HCT116 (cell line): Measurements from ENCODE around the gene KCNC3. TPM values are rescaled to one million over a fixed set of nuclear protein-coding genes. Genes with fewer than 3 reads are reported as not detected.
A peak's percentile ranks its signal among the peaks of the same experiment; 100 is the strongest.
"Not testable (repeated sequence)": the region's sequence is repeated elsewhere in the genome, so short reads cannot be mapped to it uniquely, and the experiment has no call there.

Experiments
- ATAC-seq: fragments of 200-7000 bp; cut with Tn5 transposase; 2 replicates; pipeline ENCODE4 v1.9.1; 2020; ENCODE audit warnings: mild to moderate bottlenecking, moderate library complexity
- BruUV-seq: library from RNA; stranded (reverse); fragments of 400-500 nt; replicated peaks from 2 replicates; lab custom pipeline; 2021; lab: Mats Ljungman, UMichigan
- CTCF ChIA-PET: fragments of 300-600 bp; sonication (Branson Sonifier 250); formaldehyde crosslinking; loops from one replicate; lab custom pipeline; 2021; ENCODE audit warnings: antibody characterized with exemption; lab: Charles Lee
- POLR2A ChIA-PET: fragments of 300-600, 350-600 bp; sonication (Branson Sonifier 250); formaldehyde crosslinking; loops from one replicate; lab custom pipeline; 2021; ENCODE audit warnings: antibody characterized with exemption; lab: Charles Lee
- RAD21 ChIA-PET, 2 experiments: fragments of 300-600 bp; sonication (Branson Sonifier 250); formaldehyde crosslinking; loops; one replicate each; lab custom pipeline; 2023; ENCODE audit warnings: low total read pairs in 2 of 2; ENCODE audit not compliant: uncharacterized antibody in 2 of 2, unreplicated experiment in 2 of 2, low non-redundant PET in 1 of 2; lab: Charles Lee
- DNase-seq: peaks from one replicate; pipeline ENCODE4 v3.0.0-alpha.2; 2010; ENCODE audit warnings: low read depth, low spot score
- H2AFZ ChIP-seq: fragments of 200-600 bp; shearing (Covaris generic), sonication (generic); 2 replicates; pipeline ENCODE4 v1.6.1; 2017; ENCODE audit warnings: low read depth, mixed run types, mixed read lengths, antibody characterized with exemption, low read length; ENCODE audit not compliant: poor library complexity, severe bottlenecking
- H3K27ac ChIP-seq: 2 replicates; pipeline ENCODE4 v1.5.1; 2012; ENCODE audit warnings: low read depth, low read length
- H3K27me3 ChIP-seq: fragments of 200-600 bp; sonication (generic); 2 replicates; pipeline ENCODE4 v1.6.1; 2016; ENCODE audit warnings: mixed run types, low read length, mixed read lengths; ENCODE audit not compliant: insufficient read depth
- H3K36me3 ChIP-seq, 2 experiments: fragments of 200-500 bp in 1 of 2; fragments of 200-600 bp in 1 of 2; sonication (Bioruptor generic) in 1 of 2; sonication (generic) in 1 of 2; 2 replicates each; pipeline versions ENCODE4 v1.5.1 to v1.6.1; 2014 to 2016; ENCODE audit warnings: low read length in 2 of 2, inconsistent platforms in 1 of 2, mixed read lengths in 1 of 2, mixed run types in 1 of 2; ENCODE audit not compliant: insufficient read depth in 2 of 2, control insufficient read depth in 1 of 2
- H3K4me1 ChIP-seq, 2 experiments: fragments of 200-600 bp in 1 of 2; sonication (generic) in 1 of 2; 2 replicates each; pipeline versions ENCODE4 v1.5.1 to v1.6.1; 2012 to 2017; ENCODE audit warnings: low read length in 2 of 2, inconsistent platforms in 1 of 2, mild to moderate bottlenecking in 1 of 2, mixed read lengths in 1 of 2, mixed run types in 1 of 2, moderate library complexity in 1 of 2; ENCODE audit not compliant: insufficient read depth in 2 of 2, control insufficient read depth in 1 of 2
- H3K4me2 ChIP-seq: fragments of 200-600 bp; sonication (generic); 2 replicates; pipeline ENCODE4 v1.6.1; 2017; ENCODE audit warnings: mixed run types, low read length, mixed read lengths
- H3K4me3 ChIP-seq, 2 experiments: fragments of 200-600 bp in 1 of 2; sonication (generic) in 1 of 2; replicated peaks in 1 of 2; 2 replicates each; pipeline ENCODE4 v1.5.1; 2011 to 2016; ENCODE audit warnings: low read length in 2 of 2, control low read depth in 1 of 2, low read depth in 1 of 2, mild to moderate bottlenecking in 1 of 2, mixed read lengths in 1 of 2, mixed run types in 1 of 2
- H3K79me2 ChIP-seq: fragments of 200-600 bp; sonication (generic); 2 replicates; pipeline ENCODE4 v1.6.1; 2017; ENCODE audit warnings: mild to moderate bottlenecking, mixed run types, low read length, moderate library complexity, mixed read lengths; ENCODE audit not compliant: insufficient read depth
- H3K9ac ChIP-seq: fragments of 200-600 bp; sonication (generic); 2 replicates; pipeline ENCODE4 v1.6.1; 2016; ENCODE audit warnings: low read length, mixed read lengths
- H3K9me2 ChIP-seq: fragments of 200-600 bp; sonication (generic), shearing (Covaris generic); 2 replicates; pipeline ENCODE4 v1.6.1; 2017; ENCODE audit warnings: mixed run types, mild to moderate bottlenecking, moderate library complexity; ENCODE audit not compliant: insufficient read depth
- H3K9me3 ChIP-seq, 2 experiments: fragments of 200-500 bp in 1 of 2; fragments of 200-600 bp in 1 of 2; sonication (Bioruptor generic) in 1 of 2; sonication (generic) in 1 of 2; 2 replicates each; pipeline ENCODE4 v1.6.1; 2014 to 2017; ENCODE audit warnings: low read length in 2 of 2, mixed read lengths in 2 of 2, inconsistent platforms in 1 of 2, low read depth in 1 of 2, mild to moderate bottlenecking in 1 of 2, mixed run types in 1 of 2, moderate library complexity in 1 of 2; ENCODE audit not compliant: control insufficient read depth in 1 of 2, insufficient read depth in 1 of 2
- H4K20me1 ChIP-seq: fragments of 200-600 bp; sonication (generic), shearing (Covaris generic); 2 replicates; pipeline ENCODE4 v1.6.1; 2017; ENCODE audit warnings: mixed run types, mild to moderate bottlenecking, moderate library complexity; ENCODE audit not compliant: insufficient read depth
- ATF3 ChIP-seq: IDR thresholded peaks from 2 replicates; pipeline ENCODE4 v1.6.1; 2012
- CTCF ChIP-seq, 3 experiments: fragments of 200-600 bp in 1 of 3; sonication (generic) in 1 of 3; IDR thresholded peaks in 2 of 3; conservative IDR thresholded peaks in 1 of 3; 2 replicates each; pipeline ENCODE4 v1.5.1; 2012 to 2017; ENCODE audit warnings: low read depth in 2 of 3, low read length in 2 of 3, antibody characterized with exemption in 1 of 3, borderline replicate concordance in 1 of 3, control low read depth in 1 of 3, mild to moderate bottlenecking in 1 of 3, mixed read lengths in 1 of 3, mixed run types in 1 of 3, moderate library complexity in 1 of 3; ENCODE audit not compliant: insufficient read depth in 1 of 3
- EGR1 ChIP-seq: IDR thresholded peaks from 2 replicates; pipeline ENCODE4 v1.6.1; 2012; ENCODE audit warnings: low read depth
- ELF1 ChIP-seq: IDR thresholded peaks from 2 replicates; pipeline ENCODE4 v1.6.1; 2012; ENCODE audit warnings: low read depth, borderline replicate concordance
- EZH2 ChIP-seq: fragments of 200-600 bp; sonication (generic); IDR thresholded peaks from 2 replicates; pipeline ENCODE4 v1.6.1; 2017; ENCODE audit warnings: antibody characterized with exemption, mixed run types
- JUND ChIP-seq: IDR thresholded peaks from 2 replicates; pipeline ENCODE4 v1.6.1; 2012
- POLR2AphosphoS5 ChIP-seq: IDR thresholded peaks from 2 replicates; pipeline ENCODE4 v1.6.1; 2011; ENCODE audit warnings: mild to moderate bottlenecking, low read depth, low read length, moderate library complexity
- RAD21 ChIP-seq: IDR thresholded peaks from 2 replicates; pipeline ENCODE4 v1.6.1; 2012; ENCODE audit warnings: low read depth, mild to moderate bottlenecking
- REST ChIP-seq: IDR thresholded peaks from 2 replicates; pipeline ENCODE4 v1.6.1; 2012; ENCODE audit warnings: low read depth
- SP1 ChIP-seq: IDR thresholded peaks from 2 replicates; pipeline ENCODE4 v1.6.1; 2012; ENCODE audit warnings: low read depth
- YY1 ChIP-seq: IDR thresholded peaks from 2 replicates; pipeline ENCODE4 v1.6.1; 2011; ENCODE audit warnings: low read length, low read depth, moderate library complexity, mild to moderate bottlenecking; ENCODE audit not compliant: insufficient replicate concordance; ENCODE audit errors: extremely low read depth
- intact Hi-C: fragments of 100-400 bp; cut with micrococcal nuclease; formaldehyde crosslinking; loops from 2 replicates; pipeline ENCODE4 v1.10.0; 2022
- total RNA-seq: library from RNA; stranded (reverse); gene quantifications from one replicate; pipeline ENCODE4 v1.2.1, GENCODE V29; 2021; ENCODE audit not compliant: unreplicated experiment

KCNC3 gene
- total RNA-seq, 1 experiment from 2014 or later: 6.9 TPM

GRCh38 chr19:50356691-50357177, 27.6 kb upstream of the KCNC3 start:
- peaks cover 0 to 3% of the 10 kb centered on the region in 2 experiments; a peak in 1 of 4 replicates for H3K4me1 ChIP-seq
- CTCF ChIA-PET: interaction anchor here (0.6 to 1.4 kb wide), 10 partner anchors 10 to 180 kb away, joined by 3 to 10 read pairs (median 6); partner anchors contain the start of genes JOSD2 and KCNC3
- no TSS peak for BruUV-seq
- no peak overlapping the region for H3K4me2 ChIP-seq
- H3K9me2 ChIP-seq: no peaks in the 10 kb centered on the region
- no peak overlapping the region for H3K9ac ChIP-seq
- TF ChIP-seq ELF1 (no peak), YY1 (no peak), JUND (no peak), EGR1 (no peak), RAD21 (no peak), POLR2AphosphoS5 (no peak), SP1 (no peak), EZH2 (no peak), REST (no peak), CTCF (IDR thresholded peaks at IDR 0.05 in 2 of 3, conservative IDR thresholded peaks at IDR 0.05 in 1 of 3; ENCODE audit: borderline replicate concordance in 1 of 3, insufficient read depth in 1 of 3, low read depth in 2 of 3, low read length in 2 of 3) (no peak), ATF3 (no peak)
- intact Hi-C loops: loop anchor here (2.0 kb wide), 1 partner anchor 104 kb away; no protein-coding TSS in a partner anchor
- no peak overlapping the region for H3K4me3 ChIP-seq
- H2AFZ ChIP-seq: peak overlapping the region; percentile 63
- no peaks in the 10 kb centered on the region for H3K36me3 ChIP-seq
- no peaks in the 10 kb centered on the region for H3K9me3 ChIP-seq
- no peaks in the 10 kb centered on the region for H4K20me1 ChIP-seq
- no peaks in the 10 kb centered on the region for H3K27me3 ChIP-seq
- POLR2A ChIA-PET: no interaction called here
- DNase-seq: no peak
- RAD21 ChIA-PET: interaction anchor here in 1 of 2 experiments (1.0 kb wide), 1 partner anchor 27 kb away, joined by 3 read pairs; the partner anchor contains the start of gene KCNC3
- H3K79me2 ChIP-seq: no peaks in the 10 kb centered on the region
- no peak overlapping the region for H3K27ac ChIP-seq
- no peak for ATAC-seq

GRCh38 chr19:50353487-50353880, 24.3 kb upstream of the KCNC3 start:
- H3K9me2 ChIP-seq, H3K9ac ChIP-seq, POLR2A ChIA-PET, H3K4me3 ChIP-seq, H3K4me1 ChIP-seq, BruUV-seq, ATAC-seq, H4K20me1 ChIP-seq, H3K4me2 ChIP-seq, H3K9me3 ChIP-seq, CTCF ChIA-PET, DNase-seq, H3K36me3 ChIP-seq, H3K27me3 ChIP-seq, H2AFZ ChIP-seq, RAD21 ChIA-PET, intact Hi-C loops, H3K79me2 ChIP-seq, H3K27ac ChIP-seq: not testable (repeated sequence)
